Immature natural killer cell (primary cell): Measurements from ENCODE around the gene STAM2. TPM values are rescaled to one million over a fixed set of nuclear protein-coding genes. Genes with fewer than 3 reads are reported as not detected.
"Not testable (repeated sequence)": the region's sequence is repeated elsewhere in the genome, so short reads cannot be mapped to it uniquely, and the experiment has no call there.

Source experiments
- DNase-seq, 3 donors: peaks; one replicate each; pipeline ENCODE4 v3.0.0; 2022; ENCODE audit warnings: mixed read lengths in 1 of 3
- H3K27ac Mint-ChIP-seq, 6 donors: one replicate each; pipeline ENCODE4 v1.8.0; 2020; ENCODE audit warnings: mixed read lengths in 6 of 6, mild to moderate bottlenecking in 5 of 6, inconsistent platforms in 4 of 6, moderate library complexity in 3 of 6
- H3K27me3 Mint-ChIP-seq, 3 donors: one replicate each; pipeline ENCODE4 v1.8.0; 2020 to 2021; ENCODE audit warnings: low read depth in 3 of 3, mild to moderate bottlenecking in 3 of 3, mixed read lengths in 3 of 3, moderate library complexity in 3 of 3, inconsistent platforms in 1 of 3
- H3K36me3 Mint-ChIP-seq, 3 donors: one replicate each; pipeline ENCODE4 v1.8.0; 2020; ENCODE audit warnings: mixed read lengths in 3 of 3, inconsistent platforms in 2 of 3, mild to moderate bottlenecking in 2 of 3
- H3K4me1 Mint-ChIP-seq, 2 donors: one replicate each; pipeline ENCODE4 v1.8.0; 2020; ENCODE audit warnings: inconsistent platforms in 2 of 2, mild to moderate bottlenecking in 2 of 2, mixed read lengths in 2 of 2, moderate library complexity in 1 of 2
- H3K4me3 Mint-ChIP-seq, 5 donors: one replicate each; pipeline ENCODE4 v1.8.0; 2020; ENCODE audit warnings: mild to moderate bottlenecking in 5 of 5, mixed read lengths in 5 of 5, inconsistent platforms in 3 of 5, moderate library complexity in 3 of 5
- H3K9me3 Mint-ChIP-seq, 6 donors: one replicate each; pipeline ENCODE4 v1.8.0; 2020; ENCODE audit warnings: mild to moderate bottlenecking in 6 of 6, mixed read lengths in 6 of 6, inconsistent platforms in 4 of 6, moderate library complexity in 3 of 6
- polyA plus RNA-seq, 3 donors: library from polyadenylated mRNA; unstranded; fragments of 300-500 nt; fragmentation: Illumina TruSeq; gene quantifications; one replicate each; pipeline ENCODE4 v1.2.3, GENCODE V29; 2021

The STAM2 gene
- polyA plus RNA-seq, 3 donors from 2014 or later = 3.9 to 6.6 (median 5.6) TPM

DNA sequence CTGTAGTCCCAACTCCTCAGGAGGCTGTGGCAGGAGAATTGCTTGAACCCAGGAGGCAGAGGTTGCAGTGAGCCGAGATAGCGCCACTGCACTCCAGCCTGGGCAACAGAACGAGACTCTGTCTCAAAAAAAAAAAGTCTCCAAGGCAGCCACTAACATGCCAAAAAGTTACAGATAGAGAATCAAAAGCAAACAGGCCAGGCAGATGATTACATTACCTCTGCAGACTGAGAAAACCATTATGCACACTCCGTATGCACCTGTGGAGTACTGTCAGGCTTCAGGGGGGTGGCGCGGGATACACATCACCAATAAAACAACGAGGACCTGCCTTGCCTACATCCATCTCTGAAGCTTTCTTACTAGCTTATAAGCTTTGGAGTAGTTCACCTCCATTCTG is 10.3 kb downstream of the STAM2 start:
- Mint-ChIP-seq H3K4me1 (peaks cover 51 to 73% of the 10 kb centered on the region in 2 donors), H3K4me3 (no peak overlapping the region), H3K36me3 (peaks cover 0 to 3% (median 0%) of the 10 kb centered on the region in 3 donors), H3K27ac (no peak overlapping the region), H3K9me3 (no peaks in the 10 kb centered on the region), H3K27me3 (peaks cover 0 to 2% (median 0%) of the 10 kb centered on the region in 3 donors)
- DNase-seq = no peak

DNA sequence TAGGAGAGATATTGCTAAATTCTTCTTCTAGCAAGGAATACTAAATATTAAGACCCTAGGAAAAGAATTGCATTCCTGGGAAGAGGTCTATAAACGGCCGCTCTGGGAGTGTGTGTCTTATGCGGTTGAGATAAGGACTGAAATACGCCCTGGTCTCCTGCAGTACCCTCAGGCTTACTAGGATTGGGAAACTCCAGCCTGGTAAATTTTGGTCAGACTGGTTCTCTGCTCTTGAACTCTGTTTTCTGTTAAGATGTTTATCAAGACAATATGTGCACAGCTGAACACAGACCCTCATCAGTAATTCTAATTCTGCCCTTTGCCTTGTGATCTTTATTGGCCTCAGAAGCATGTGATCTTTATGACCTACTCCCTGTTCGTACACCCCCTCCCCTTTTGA is 11.9 kb downstream of the STAM2 start:
- peaks cover 46 to 70% of the 10 kb centered on the region in 2 donors for H3K4me1 Mint-ChIP-seq
- not testable (repeated sequence) for H3K27me3 Mint-ChIP-seq, DNase-seq, H3K36me3 Mint-ChIP-seq, H3K4me3 Mint-ChIP-seq, H3K9me3 Mint-ChIP-seq
- H3K27ac Mint-ChIP-seq = peak overlapping the region in 3 of 6 donors; percentile 6 to 61 (median 32)

GRCh38 chr2:152162141-152162540 is 13.4 kb downstream of the STAM2 start:
- peaks cover 0 to 12% (median 8%) of the 10 kb centered on the region in 3 donors for H3K36me3 Mint-ChIP-seq

GRCh38 chr2:152161598-152161997 is 14.0 kb downstream of the STAM2 start:
- peaks cover 0 to 4% (median 2%) of the 10 kb centered on the region in 3 donors for H3K27me3 Mint-ChIP-seq
- H3K9me3 Mint-ChIP-seq = no peaks in the 10 kb centered on the region
- H3K4me1 Mint-ChIP-seq = peaks cover 40 to 70% of the 10 kb centered on the region in 2 donors
- no peak overlapping the region for H3K4me3 Mint-ChIP-seq
- peaks cover 3 to 14% (median 13%) of the 10 kb centered on the region in 3 donors for H3K36me3 Mint-ChIP-seq
- peak overlapping the region in 1 of 6 donors; percentile 49 for H3K27ac Mint-ChIP-seq
- DNase-seq = no peak

More at GRCh38 chr2:152162141-152162540, 13.4 kb downstream of the STAM2 start:
- Mint-ChIP-seq H3K27ac (no peak overlapping the region), H3K4me1 (peaks cover 42 to 70% of the 10 kb centered on the region in 2 donors), H3K27me3 (peaks cover 0 to 2% (median 0%) of the 10 kb centered on the region in 3 donors), H3K4me3 (no peak overlapping the region), H3K9me3 (no peaks in the 10 kb centered on the region)
- DNase-seq = no peak

DNA sequence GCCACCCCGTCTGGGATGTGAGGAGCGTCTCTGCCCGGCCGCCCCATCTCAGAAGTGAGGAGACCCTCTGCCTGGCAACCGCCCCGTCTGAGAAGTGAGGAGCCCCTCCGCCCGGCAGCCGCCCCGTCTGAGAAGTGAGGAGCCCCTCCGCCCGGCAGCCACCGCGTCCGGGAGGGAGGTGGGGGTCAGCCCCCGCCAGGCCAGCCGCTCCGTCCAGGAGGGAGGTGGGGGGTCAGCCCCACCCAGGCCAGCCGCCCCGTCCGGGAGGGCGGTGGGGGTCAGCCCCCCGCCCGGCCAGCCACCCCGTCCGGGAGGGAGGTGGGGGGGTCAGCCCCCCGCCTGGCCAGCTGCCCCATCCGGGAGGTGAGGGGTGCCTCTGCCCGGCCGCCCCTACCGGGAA is 15.2 kb downstream of the STAM2 start:
- Mint-ChIP-seq H3K4me1 (peaks cover 36 to 70% of the 10 kb centered on the region in 2 donors), H3K36me3 (peaks cover 3 to 14% (median 13%) of the 10 kb centered on the region in 3 donors)
- not testable (repeated sequence) for H3K27me3 Mint-ChIP-seq, H3K27ac Mint-ChIP-seq, H3K4me3 Mint-ChIP-seq, DNase-seq, H3K9me3 Mint-ChIP-seq

DNA sequence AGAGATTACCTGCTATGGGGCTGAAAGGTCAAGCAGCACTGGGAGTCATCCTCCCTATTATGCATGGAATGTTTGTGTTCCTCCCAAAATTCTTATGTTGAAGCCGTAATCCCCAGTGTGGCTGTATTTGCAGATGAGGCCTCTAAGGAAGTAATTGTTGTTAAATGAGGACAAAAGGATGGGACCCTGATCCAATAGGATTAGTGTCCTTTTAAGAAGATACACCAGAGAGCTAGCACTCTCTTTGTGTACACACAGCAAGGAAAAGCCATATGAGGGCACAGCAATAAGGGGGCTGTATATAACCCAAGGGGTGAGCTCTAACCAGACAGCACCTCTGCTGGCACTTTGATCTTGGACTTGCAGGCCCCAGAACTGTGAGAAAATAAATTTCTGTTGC is 18.3 kb downstream of the STAM2 start:
- H3K4me1 Mint-ChIP-seq = peaks cover 40 to 79% of the 10 kb centered on the region in 2 donors
- H3K4me3 Mint-ChIP-seq = no peak overlapping the region
- peak overlapping the region in 2 of 6 donors; percentile 24 to 25 for H3K27ac Mint-ChIP-seq
- peaks cover 0 to 3% (median 2%) of the 10 kb centered on the region in 3 donors for H3K27me3 Mint-ChIP-seq
- no peak for DNase-seq
- no peaks in the 10 kb centered on the region for H3K9me3 Mint-ChIP-seq
- H3K36me3 Mint-ChIP-seq = peaks cover 3 to 17% (median 13%) of the 10 kb centered on the region in 3 donors

DNA sequence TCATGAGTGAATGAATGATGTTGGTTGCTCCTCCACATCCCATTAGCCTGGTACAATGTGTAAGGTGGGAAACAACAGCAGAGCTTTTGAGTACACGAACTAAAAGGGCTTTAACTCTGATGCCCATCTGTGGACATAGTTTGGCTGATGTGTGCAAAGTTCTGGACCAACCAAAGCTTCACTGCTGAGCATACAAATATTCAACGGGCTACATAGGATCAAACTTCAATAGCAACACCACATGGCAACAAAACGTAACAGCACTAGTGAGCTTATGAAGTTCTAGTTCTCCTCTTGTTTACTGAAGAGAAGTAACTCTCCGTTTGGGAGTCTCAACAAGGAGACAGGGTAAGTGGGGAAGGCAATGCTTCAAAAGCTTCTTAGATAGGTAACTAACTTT is 20.4 kb downstream of the STAM2 start:
- peak overlapping the region in 5 of 6 donors; percentile 60 to 89 (median 69) for H3K27ac Mint-ChIP-seq
- H3K4me3 Mint-ChIP-seq = peak overlapping the region in 3 of 5 donors; percentile 15 to 68 (median 55)
- no peaks in the 10 kb centered on the region for H3K9me3 Mint-ChIP-seq
- peaks cover 0 to 3% (median 2%) of the 10 kb centered on the region in 3 donors for H3K27me3 Mint-ChIP-seq
- H3K4me1 Mint-ChIP-seq = peaks cover 39 to 78% of the 10 kb centered on the region in 2 donors
- peaks cover 3 to 14% (median 13%) of the 10 kb centered on the region in 3 donors for H3K36me3 Mint-ChIP-seq
- DNase-seq = no peak

- Mint-ChIP-seq H3K9me3 (no peaks in the 10 kb centered on the region), H3K4me3 (peak overlapping the region; percentile 55 to 72 (median 68)), H3K27ac (peak overlapping the region; percentile 51 to 89 (median 80)), H3K36me3 (peaks cover 3 to 14% (median 13%) of the 10 kb centered on the region in 3 donors), H3K27me3 (peaks cover 0 to 3% (median 2%) of the 10 kb centered on the region in 3 donors), H3K4me1 (peaks cover 36 to 80% of the 10 kb centered on the region in 2 donors)
- DNase-seq = peak; percentile 16 to 29 (median 21)
Measured at GRCh38 chr2:152154462-152154861, 21.1 kb downstream of the STAM2 start.

GRCh38 chr2:152134488-152135280 is 40.9 kb downstream of the STAM2 start:
- DNase-seq = no peak
- no peaks in the 10 kb centered on the region for H3K27me3 Mint-ChIP-seq
- H3K4me3 Mint-ChIP-seq = no peak overlapping the region
- H3K4me1 Mint-ChIP-seq = peaks cover 5 to 20% of the 10 kb centered on the region in 2 donors
- H3K36me3 Mint-ChIP-seq = peaks cover 12 to 22% (median 20%) of the 10 kb centered on the region in 3 donors
- H3K27ac Mint-ChIP-seq = peak overlapping the region in 5 of 6 donors; percentile 0 to 48 (median 39)
- no peaks in the 10 kb centered on the region for H3K9me3 Mint-ChIP-seq

DNA sequence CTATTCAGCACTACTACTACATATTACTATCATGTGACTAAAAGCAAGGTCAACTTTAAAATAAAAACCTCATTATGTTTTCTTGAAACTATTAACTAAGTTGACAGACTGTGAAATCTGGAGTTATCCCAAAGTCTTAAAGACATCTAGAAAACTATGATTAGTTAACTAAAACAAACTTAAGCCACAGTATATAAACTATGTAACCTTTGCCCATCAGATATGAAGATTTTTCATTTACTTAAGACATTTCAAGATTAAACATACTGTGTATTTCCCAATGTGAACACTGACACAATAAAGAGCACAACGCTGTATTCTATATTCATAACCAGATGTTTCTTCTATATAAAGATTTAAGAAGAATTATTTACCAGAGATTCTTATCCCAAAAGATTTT is 43.3 kb downstream of the STAM2 start:
- H3K4me3 Mint-ChIP-seq = no peak overlapping the region
- peak overlapping the region in 2 of 6 donors; percentile 1 to 14 for H3K27ac Mint-ChIP-seq
- no peak for DNase-seq
- peaks cover 7 to 19% (median 11%) of the 10 kb centered on the region in 3 donors for H3K36me3 Mint-ChIP-seq
- no peaks in the 10 kb centered on the region for H3K27me3 Mint-ChIP-seq
- no peaks in the 10 kb centered on the region for H3K9me3 Mint-ChIP-seq
- peaks cover 8 to 23% of the 10 kb centered on the region in 2 donors for H3K4me1 Mint-ChIP-seq

GRCh38 chr2:152127628-152128027 is 47.9 kb downstream of the STAM2 start:
- no peaks in the 10 kb centered on the region for H3K27me3 Mint-ChIP-seq
- no peaks in the 10 kb centered on the region for H3K9me3 Mint-ChIP-seq
- DNase-seq = no peak
- peaks cover 17 to 19% (median 17%) of the 10 kb centered on the region in 3 donors for H3K36me3 Mint-ChIP-seq
- H3K27ac Mint-ChIP-seq = peak overlapping the region in 5 of 6 donors; percentile 18 to 83 (median 60)
- H3K4me1 Mint-ChIP-seq = peaks cover 11 to 26% of the 10 kb centered on the region in 2 donors
- no peak overlapping the region for H3K4me3 Mint-ChIP-seq

DNA sequence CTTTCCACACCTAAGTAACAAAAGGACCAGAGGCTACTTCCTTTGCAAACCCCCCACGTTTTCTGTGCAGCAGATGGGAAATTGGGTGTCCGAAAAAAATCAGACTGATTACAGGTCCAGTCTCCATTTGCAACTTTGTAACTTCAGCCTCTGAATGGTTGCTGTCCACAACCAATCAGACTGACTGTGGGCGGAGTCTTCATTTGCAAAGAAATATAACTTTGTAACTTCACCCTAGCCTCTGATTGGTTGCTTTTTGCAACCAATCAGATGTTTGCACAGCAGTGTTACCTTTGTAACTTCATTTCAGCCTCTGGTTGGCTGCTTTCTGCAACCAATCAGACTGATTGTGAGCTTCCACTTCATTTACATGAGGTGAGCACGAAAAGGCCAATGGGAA is 48.9 kb downstream of the STAM2 start:
- Mint-ChIP-seq H3K9me3 (no peaks in the 10 kb centered on the region), H3K27ac (peak overlapping the region in 5 of 6 donors; percentile 13 to 83 (median 71)), H3K4me1 (peaks cover 11 to 26% of the 10 kb centered on the region in 2 donors), H3K36me3 (peaks cover 11 to 15% (median 13%) of the 10 kb centered on the region in 3 donors), H3K27me3 (no peaks in the 10 kb centered on the region), H3K4me3 (peak overlapping the region in 3 of 5 donors; percentile 35 to 53 (median 39))
- peak; percentile 10 to 22 (median 19) for DNase-seq

DNA sequence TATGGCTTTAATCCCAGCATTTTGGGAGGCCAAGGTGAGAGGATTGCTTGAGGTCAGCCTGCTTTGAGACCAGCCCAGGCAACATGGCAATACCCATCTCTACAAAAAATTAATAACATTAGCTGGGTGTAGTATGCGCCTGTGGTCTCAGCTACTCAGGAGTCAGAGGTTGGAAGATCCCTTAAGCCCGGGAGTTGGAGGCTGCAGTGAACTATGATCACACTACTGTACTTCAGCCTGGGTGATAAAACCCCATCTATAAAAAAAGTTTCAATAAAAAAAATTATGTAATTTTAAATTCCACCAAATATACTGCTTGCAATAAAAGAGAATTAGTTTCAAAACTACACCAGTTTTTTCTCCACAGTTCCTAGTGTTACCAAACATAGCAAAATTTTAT is 53.4 kb downstream of the STAM2 start:
- H3K9me3 Mint-ChIP-seq = no peaks in the 10 kb centered on the region
- H3K4me3 Mint-ChIP-seq = no peak overlapping the region
- DNase-seq = no peak
- no peaks in the 10 kb centered on the region for H3K27me3 Mint-ChIP-seq
- H3K27ac Mint-ChIP-seq = no peak overlapping the region
- peaks cover 17 to 27% (median 21%) of the 10 kb centered on the region in 3 donors for H3K36me3 Mint-ChIP-seq
- peaks cover 7 to 22% of the 10 kb centered on the region in 2 donors for H3K4me1 Mint-ChIP-seq

GRCh38 chr2:152120430-152120829 is 55.1 kb downstream of the STAM2 start:
- peak overlapping the region in 1 of 6 donors; percentile 4 for H3K27ac Mint-ChIP-seq
- H3K27me3 Mint-ChIP-seq = no peaks in the 10 kb centered on the region
- H3K36me3 Mint-ChIP-seq = peaks cover 17 to 33% (median 19%) of the 10 kb centered on the region in 3 donors
- DNase-seq = no peak
- no peak overlapping the region for H3K4me3 Mint-ChIP-seq
- no peaks in the 10 kb centered on the region for H3K9me3 Mint-ChIP-seq
- H3K4me1 Mint-ChIP-seq = peaks cover under 1 to 12% of the 10 kb centered on the region in 2 donors
